CD4-positive, alpha-beta T cell (primary cell): ENCODE data around the gene FAM32A. TPM values are rescaled to one million over a fixed set of nuclear protein-coding genes. Genes with fewer than 3 reads are reported as not detected.
A peak's percentile ranks its signal among the peaks of the same experiment; 100 is the strongest.

Source experiments
- ATAC-seq: fragments of 200-7000 bp; cut with Tn5 transposase; one replicate; pipeline ENCODE4 v1.10.0; 2022; ENCODE audit warnings: mild to moderate bottlenecking; ENCODE audit not compliant: poor library complexity
- CTCF ChIA-PET: fragments of 350-600 bp; sonication (Branson Sonifier 250); formaldehyde crosslinking; loops from one replicate; lab custom pipeline; 2021; ENCODE audit warnings: antibody characterized with exemption, inconsistent platforms; lab: Charles Lee
- POLR2A ChIA-PET: fragments of 350-600 bp; sonication (Branson Sonifier 250); formaldehyde crosslinking; loops from one replicate; lab custom pipeline; 2021; ENCODE audit warnings: antibody characterized with exemption, inconsistent platforms; lab: Charles Lee
- DNase-seq, 14 experiments: peaks; one replicate each; pipeline ENCODE4 v3.0.0-alpha.2; 2013 to 2020; ENCODE audit warnings: mixed read lengths in 2 of 14
- H3K27ac ChIP-seq, 2 donors: one replicate each; pipeline versions ENCODE4 v1.5.1 to v1.7.0; 2013; ENCODE audit warnings: low read length in 2 of 2, low read depth in 1 of 2, mild to moderate bottlenecking in 1 of 2
- H3K27me3 ChIP-seq, 2 experiments: 1 replicate in 1 of 2; 2 replicates in 1 of 2; pipeline versions ENCODE4 v1.6.1 to v1.7.0; 2013; ENCODE audit warnings: low read length in 2 of 2, control low read depth in 1 of 2, mild to moderate bottlenecking in 1 of 2, moderate library complexity in 1 of 2; ENCODE audit not compliant: insufficient read depth in 2 of 2, control insufficient read depth in 1 of 2
- H3K36me3 ChIP-seq: one replicate; pipeline ENCODE4 v1.6.1; 2013; ENCODE audit warnings: low read length, control low read depth; ENCODE audit not compliant: insufficient read depth
- H3K4me1 ChIP-seq: one replicate; pipeline ENCODE4 v1.6.1; 2013; ENCODE audit warnings: low read length, control low read depth; ENCODE audit not compliant: insufficient read depth
- H3K4me3 ChIP-seq: one replicate; pipeline ENCODE4 v1.5.1; 2013; ENCODE audit warnings: mild to moderate bottlenecking, low read length, moderate library complexity
- H3K9me3 ChIP-seq, 2 experiments: 1 replicate in 1 of 2; 2 replicates in 1 of 2; pipeline versions ENCODE4 v1.6.1 to v1.7.0; 2013; ENCODE audit warnings: low read length in 2 of 2, mild to moderate bottlenecking in 2 of 2, control low read depth in 1 of 2, moderate library complexity in 1 of 2; ENCODE audit not compliant: control insufficient read depth in 1 of 2, insufficient read depth in 1 of 2
- H3K27ac Mint-ChIP-seq: one replicate; pipeline ENCODE4 v1.8.0; 2020; ENCODE audit warnings: mixed read lengths
- H3K27me3 Mint-ChIP-seq: one replicate; pipeline ENCODE4 v1.8.0; 2021; ENCODE audit warnings: mixed read lengths
- H3K36me3 Mint-ChIP-seq: one replicate; pipeline ENCODE4 v1.8.0; 2021; ENCODE audit warnings: low read depth, mixed read lengths
- H3K4me1 Mint-ChIP-seq: one replicate; pipeline ENCODE4 v1.8.0; 2021; ENCODE audit warnings: low read depth, mixed read lengths
- H3K4me3 Mint-ChIP-seq: one replicate; pipeline ENCODE4 v1.8.0; 2020; ENCODE audit warnings: mild to moderate bottlenecking, mixed read lengths
- H3K9me3 Mint-ChIP-seq: one replicate; pipeline ENCODE4 v1.8.0; 2020; ENCODE audit warnings: mixed read lengths
- CTCF ChIP-seq: fragments of 200-600 bp; IDR thresholded peaks from one replicate; pipeline ENCODE4 v1.8.0; 2022; ENCODE audit warnings: antibody characterized with exemption, mild to moderate bottlenecking
- intact Hi-C, 2 experiments: fragments of 100-400 bp; cut with DNase I in 1 of 2; cut with micrococcal nuclease in 1 of 2; formaldehyde crosslinking; loops; one replicate each; pipeline versions ENCODE4 v1.15.1 to v1.9.0; 2023 to 2025; cut with DNase I, micrococcal nuclease
- total RNA-seq, 174 experiments: library from RNA in 2 of 174; stranded (reverse) in 2 of 174; gene quantifications; one replicate each; pipeline ENCODE4 v1.2.3 and lab custom pipeline; 2021 to 2026

The FAM32A gene
- total RNA-seq, 2 experiments from 2014 or later, result 44.5 to 50.3 TPM

DNA sequence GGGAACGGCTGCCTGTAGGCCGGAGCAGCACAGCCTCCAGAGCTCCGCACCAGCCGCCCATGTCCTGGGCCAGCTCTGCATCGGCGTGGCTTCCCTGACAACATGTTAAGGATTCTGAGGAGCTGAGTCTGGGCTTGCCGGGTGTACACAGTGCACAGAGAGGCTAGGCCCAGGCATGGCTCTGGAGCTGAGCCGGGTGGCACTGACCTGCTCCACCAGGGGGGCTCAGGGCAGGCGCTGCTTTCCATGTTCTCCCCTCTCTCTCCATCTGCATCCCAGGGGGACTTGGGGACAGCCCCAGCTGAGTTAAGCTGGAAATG lies 44.1 kb downstream of the FAM32A start:
- no peak overlapping the region for H3K27ac Mint-ChIP-seq
- no peak for TF ChIP-seq CTCF
- H3K27me3 Mint-ChIP-seq, result no peaks in the 10 kb centered on the region
- no peaks in the 10 kb centered on the region for H3K9me3 Mint-ChIP-seq
- Histone ChIP-seq H3K27me3 (no peaks in the 10 kb centered on the region), H3K9me3 (no peaks in the 10 kb centered on the region), H3K36me3 (peaks cover 85% of the 10 kb centered on the region), H3K4me1 (peaks cover 3% of the 10 kb centered on the region), H3K4me3 (no peak overlapping the region), H3K27ac (no peak overlapping the region)
- intact Hi-C loops, result no loop called here
- H3K4me1 Mint-ChIP-seq, result no peaks in the 10 kb centered on the region
- H3K36me3 Mint-ChIP-seq, result peaks cover 67% of the 10 kb centered on the region
- no peak overlapping the region for H3K4me3 Mint-ChIP-seq
- ChIA-PET POLR2A (interaction anchor here (1.0 kb wide), 1 partner anchor 142 kb away, joined by 3 read pairs; no protein-coding TSS in a partner anchor), CTCF (no interaction called here)
- DNase-seq (peak in 1 of 14 experiments; percentile 29), ATAC-seq (no peak)

- no peak for TF ChIP-seq CTCF
- intact Hi-C loops, result no loop called here
- H3K9me3 ChIP-seq, result peaks cover 0 to 11% of the 10 kb centered on the region in 2 experiments
- H3K27ac ChIP-seq, result no peak overlapping the region
- peak in 1 of 14 experiments; percentile 11 for DNase-seq
- H3K27me3 Mint-ChIP-seq, result no peaks in the 10 kb centered on the region
- H3K9me3 Mint-ChIP-seq, result no peaks in the 10 kb centered on the region
- peaks cover 15% of the 10 kb centered on the region for H3K4me1 Mint-ChIP-seq
- CTCF ChIA-PET, result no interaction called here
- POLR2A ChIA-PET, result no interaction called here
- H3K27ac Mint-ChIP-seq, result no peak overlapping the region
- peaks cover 81% of the 10 kb centered on the region for H3K36me3 Mint-ChIP-seq
- no peak overlapping the region for H3K4me3 Mint-ChIP-seq
- no peak overlapping the region for H3K4me3 ChIP-seq
- H3K36me3 ChIP-seq, result peaks cover 72% of the 10 kb centered on the region
- no peaks in the 10 kb centered on the region for H3K27me3 ChIP-seq
- peaks cover 5% of the 10 kb centered on the region for H3K4me1 ChIP-seq
- no peak for ATAC-seq
Observed at GRCh38 chr19:16232127-16232526, 46.9 kb downstream of the FAM32A start.

- H3K4me3 Mint-ChIP-seq, result no peak overlapping the region
- ChIA-PET POLR2A (no interaction called here), CTCF (no interaction called here)
- H3K9me3 Mint-ChIP-seq, result no peaks in the 10 kb centered on the region
- Histone ChIP-seq H3K27ac (no peak overlapping the region), H3K27me3 (no peaks in the 10 kb centered on the region), H3K36me3 (peaks cover 67% of the 10 kb centered on the region), H3K4me1 (peaks cover 5% of the 10 kb centered on the region), H3K4me3 (no peak overlapping the region), H3K9me3 (peaks cover 0 to 15% of the 10 kb centered on the region in 2 experiments)
- peaks cover 16% of the 10 kb centered on the region for H3K4me1 Mint-ChIP-seq
- peak in 1 of 14 experiments; percentile 31 for DNase-seq
- intact Hi-C loops, result no loop called here
- TF ChIP-seq CTCF, result no peak
- no peaks in the 10 kb centered on the region for H3K27me3 Mint-ChIP-seq
- H3K36me3 Mint-ChIP-seq, result peaks cover 81% of the 10 kb centered on the region
- no peak overlapping the region for H3K27ac Mint-ChIP-seq
- no peak for ATAC-seq
Observed at GRCh38 chr19:16232568-16232967, 47.4 kb downstream of the FAM32A start.
